Epithelial cell of proximal tubule (primary cell): ENCODE measurements around the gene MTCL1. TPM values are rescaled to one million over a fixed set of nuclear protein-coding genes. Genes with fewer than 3 reads are reported as not detected.
"Not testable (repeated sequence)": the region's sequence is repeated elsewhere in the genome, so short reads cannot be mapped to it uniquely, and the experiment has no call there.

ENCODE experiments used
- DNase-seq: peaks from one replicate; pipeline ENCODE4 v3.0.0-alpha.2; 2011; ENCODE audit warnings: low read depth
- H3K4me3 ChIP-seq: 2 replicates; pipeline ENCODE4 v1.5.1; 2011; ENCODE audit warnings: low read depth, mild to moderate bottlenecking, low read length
- total RNA-seq: library from RNA; depleted of rRNA; stranded (reverse); fragments of >200 nt; gene quantifications from 2 replicates; pipeline ENCODE4 v1.2.3, GENCODE V29; 2015
- TF ChIP-seq, protein P1 (sequence below): conservative IDR thresholded peaks from 2 replicates; pipeline ENCODE4 v1.5.1; 2012; ENCODE audit warnings: low read depth, mild to moderate bottlenecking, low read length

The MTCL1 gene
- total RNA-seq, 1 donor from 2014 or later: 60.1 TPM

DNA sequence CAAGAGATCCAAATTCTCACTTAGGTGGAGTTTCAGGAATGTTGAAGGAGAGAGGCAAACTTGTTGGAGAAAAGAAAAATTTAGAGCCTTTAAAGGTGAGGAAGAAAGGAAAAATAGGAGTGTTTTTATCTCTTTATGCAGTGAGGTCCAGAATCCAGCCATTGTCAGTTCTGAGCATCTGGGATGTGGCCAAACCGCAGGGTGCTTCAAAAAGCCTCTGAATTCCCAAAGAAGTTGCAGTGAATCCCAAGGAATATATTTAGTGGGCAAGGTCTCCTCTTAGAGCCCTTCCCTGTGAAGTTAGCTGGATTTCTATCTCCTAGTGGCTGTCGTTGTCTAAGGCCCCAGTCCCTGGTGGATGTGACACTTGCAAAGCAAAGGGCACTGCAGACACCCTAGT, 51.2 kb downstream of the MTCL1 start:
- TF ChIP-seq, protein P1, sequence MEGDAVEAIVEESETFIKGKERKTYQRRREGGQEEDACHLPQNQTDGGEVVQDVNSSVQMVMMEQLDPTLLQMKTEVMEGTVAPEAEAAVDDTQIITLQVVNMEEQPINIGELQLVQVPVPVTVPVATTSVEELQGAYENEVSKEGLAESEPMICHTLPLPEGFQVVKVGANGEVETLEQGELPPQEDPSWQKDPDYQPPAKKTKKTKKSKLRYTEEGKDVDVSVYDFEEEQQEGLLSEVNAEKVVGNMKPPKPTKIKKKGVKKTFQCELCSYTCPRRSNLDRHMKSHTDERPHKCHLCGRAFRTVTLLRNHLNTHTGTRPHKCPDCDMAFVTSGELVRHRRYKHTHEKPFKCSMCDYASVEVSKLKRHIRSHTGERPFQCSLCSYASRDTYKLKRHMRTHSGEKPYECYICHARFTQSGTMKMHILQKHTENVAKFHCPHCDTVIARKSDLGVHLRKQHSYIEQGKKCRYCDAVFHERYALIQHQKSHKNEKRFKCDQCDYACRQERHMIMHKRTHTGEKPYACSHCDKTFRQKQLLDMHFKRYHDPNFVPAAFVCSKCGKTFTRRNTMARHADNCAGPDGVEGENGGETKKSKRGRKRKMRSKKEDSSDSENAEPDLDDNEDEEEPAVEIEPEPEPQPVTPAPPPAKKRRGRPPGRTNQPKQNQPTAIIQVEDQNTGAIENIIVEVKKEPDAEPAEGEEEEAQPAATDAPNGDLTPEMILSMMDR: no peak
- DNase-seq: no peak
- no peak overlapping the region for H3K4me3 ChIP-seq

GRCh38 chr18:8757396-8757997, 52.1 kb downstream of the MTCL1 start:
- DNase-seq: no peak
- TF ChIP-seq, protein P1: no peak

DNA sequence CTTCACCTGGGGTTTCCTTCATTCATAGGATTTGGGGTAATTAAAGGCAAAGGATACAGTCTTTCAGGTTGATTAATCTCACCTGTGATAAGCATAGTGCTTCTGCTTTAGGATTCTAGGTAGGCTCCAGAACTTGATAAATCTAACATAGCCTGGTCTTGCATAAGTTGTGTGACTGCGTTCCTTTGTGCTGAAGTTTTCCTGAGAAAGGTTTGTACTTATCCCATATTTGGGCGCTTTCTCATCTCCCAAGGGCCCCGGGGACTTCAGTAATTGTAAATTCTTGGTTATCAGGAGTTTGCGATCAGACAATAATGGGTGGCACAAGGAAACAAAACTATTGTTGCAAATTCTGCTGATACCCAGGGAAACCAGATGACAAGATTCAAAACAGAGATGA, 53.1 kb downstream of the MTCL1 start:
- TF ChIP-seq, protein P1: no peak
- no peak for DNase-seq
- no peak overlapping the region for H3K4me3 ChIP-seq

More at GRCh38 chr18:8757396-8757997, 52.1 kb downstream of the MTCL1 start:
- no peak overlapping the region for H3K4me3 ChIP-seq

GRCh38 chr18:8760984-8761383, 55.6 kb downstream of the MTCL1 start:
- no peak overlapping the region for H3K4me3 ChIP-seq
- no peak for DNase-seq
- TF ChIP-seq, protein P1: no peak

GRCh38 chr18:8761535-8761934, 56.2 kb downstream of the MTCL1 start:
- H3K4me3 ChIP-seq, DNase-seq: not testable (repeated sequence)

DNA sequence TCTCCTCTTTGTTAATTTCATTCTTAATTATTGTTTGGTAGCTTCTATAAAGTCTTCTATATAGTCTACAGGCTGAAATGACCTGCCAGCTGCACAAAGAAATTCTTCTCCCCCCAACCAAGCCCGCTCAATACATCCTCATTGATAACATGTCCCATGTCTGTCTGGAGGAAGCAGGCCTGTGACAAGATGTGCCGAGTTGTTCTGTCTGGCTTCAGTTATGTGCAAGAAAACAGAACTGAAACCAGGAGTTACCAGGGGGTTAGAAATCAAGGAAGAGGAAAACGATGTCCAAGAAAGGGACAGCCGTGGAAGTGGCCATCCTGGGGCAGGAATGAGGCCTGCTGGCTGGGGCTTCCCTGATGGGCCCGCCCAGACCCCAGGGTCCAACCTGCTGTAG, 57.6 kb downstream of the MTCL1 start:
- no peak for DNase-seq

GRCh38 chr18:8763611-8764010, 58.3 kb downstream of the MTCL1 start:
- DNase-seq: no peak
- TF ChIP-seq, protein P1: no peak
- H3K4me3 ChIP-seq: no peak overlapping the region

More for the DNA sequence above, 57.6 kb downstream of the MTCL1 start:
- no peak overlapping the region for H3K4me3 ChIP-seq
- TF ChIP-seq, protein P1: no peak
